Measurements from ENCODE around the gene C22orf31.
"Not testable (repeated sequence)": the region's sequence is repeated elsewhere in the genome, so short reads cannot be mapped to it uniquely, and the experiment has no call there.

C22orf31 gene

DNA sequence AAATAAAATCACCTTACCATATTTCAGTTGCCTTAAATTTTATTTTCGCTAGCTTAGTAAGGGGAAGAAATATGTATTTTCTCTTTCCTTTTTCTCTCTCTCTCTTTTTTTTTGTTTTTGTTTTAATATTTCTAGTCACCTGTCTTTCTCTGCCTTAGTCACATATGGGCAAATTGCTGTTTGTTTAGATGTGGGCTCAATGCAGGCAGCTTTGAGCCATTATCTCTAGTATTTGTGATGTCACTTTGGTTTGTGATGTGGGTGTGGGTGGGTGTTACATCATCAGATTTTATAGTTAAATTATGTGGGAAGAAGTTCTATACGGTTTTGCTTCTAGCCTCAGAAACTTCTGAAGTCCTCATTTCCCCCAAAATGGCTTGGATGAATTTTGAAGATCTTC lies at the start of gene C22orf31:
C22orf31 (minus strand) TSS at position 59 of the 400 bp plus-strand sequence; CDS start at position 20, 39 bp downstream.
- no peak for DNase-seq (ENCODE audit: low read depth)

DNA sequence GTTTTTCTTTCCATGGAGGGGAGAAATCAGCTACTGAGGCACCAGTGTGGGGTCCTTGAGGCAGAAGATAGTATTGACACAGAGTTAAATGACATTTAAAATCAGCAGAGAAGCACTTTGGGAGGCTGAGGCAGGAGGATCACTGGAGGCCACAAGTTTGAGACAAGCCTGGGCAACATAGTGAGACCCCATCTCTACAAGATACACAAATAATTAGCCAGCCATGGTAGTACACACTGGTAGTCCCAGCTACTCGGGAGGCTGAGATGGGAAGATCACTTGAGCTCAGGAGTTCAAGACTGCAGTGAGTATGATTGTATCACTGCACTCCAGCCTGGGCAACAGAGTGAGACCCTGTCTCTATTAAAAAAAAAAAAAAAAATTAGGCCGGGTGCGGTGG lies 49.3 kb upstream of the C22orf31 start:
- no peak for DNase-seq (ENCODE audit: low read depth)

- DNase-seq (ENCODE audit: low read depth) = no peak
Measured at GRCh38 chr22:29109822-29110221, 48.2 kb upstream of the C22orf31 start.

DNA sequence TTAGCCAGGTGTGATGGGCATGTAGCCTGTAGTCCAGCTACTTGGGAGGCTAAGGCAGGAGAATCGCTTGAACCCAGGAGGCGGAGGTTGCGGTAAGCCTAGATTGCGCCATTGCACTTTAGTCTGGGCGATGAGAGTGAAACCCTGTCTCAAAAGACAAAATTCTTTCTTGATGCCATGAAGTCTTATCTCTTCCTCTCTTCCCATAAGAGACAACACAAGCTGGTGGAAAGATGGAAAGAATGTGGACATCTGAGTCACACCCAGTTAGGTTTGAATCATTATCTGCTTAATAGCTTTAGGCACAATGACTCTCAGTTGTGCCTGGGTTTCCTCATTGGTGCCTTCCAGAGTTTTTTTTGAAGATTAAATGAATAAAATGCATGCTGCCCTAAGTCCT lies 46.5 kb upstream of the C22orf31 start:
- no peak for DNase-seq (ENCODE audit: low read depth)

DNA sequence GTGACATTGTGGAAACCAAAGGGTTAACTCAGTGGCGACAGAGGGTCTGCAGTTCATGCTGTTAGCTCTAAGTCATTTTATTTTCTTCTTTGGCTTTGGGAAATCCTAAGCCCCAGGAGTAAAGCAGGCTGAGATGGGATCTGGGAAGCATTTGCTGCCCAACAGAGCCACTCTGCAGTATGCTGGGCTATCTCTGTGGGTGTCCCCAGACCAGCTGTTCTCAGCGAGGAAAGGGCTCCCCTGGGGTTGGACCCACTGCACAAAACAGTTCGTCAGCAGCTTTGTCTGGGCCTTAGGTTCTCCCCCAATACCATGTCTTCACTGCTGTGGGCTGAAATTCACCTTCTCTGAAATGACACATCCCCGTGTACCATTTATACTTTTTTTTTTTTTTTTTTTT lies 45.2 kb upstream of the C22orf31 start:
- DNase-seq (ENCODE audit: low read depth) = no peak

DNA sequence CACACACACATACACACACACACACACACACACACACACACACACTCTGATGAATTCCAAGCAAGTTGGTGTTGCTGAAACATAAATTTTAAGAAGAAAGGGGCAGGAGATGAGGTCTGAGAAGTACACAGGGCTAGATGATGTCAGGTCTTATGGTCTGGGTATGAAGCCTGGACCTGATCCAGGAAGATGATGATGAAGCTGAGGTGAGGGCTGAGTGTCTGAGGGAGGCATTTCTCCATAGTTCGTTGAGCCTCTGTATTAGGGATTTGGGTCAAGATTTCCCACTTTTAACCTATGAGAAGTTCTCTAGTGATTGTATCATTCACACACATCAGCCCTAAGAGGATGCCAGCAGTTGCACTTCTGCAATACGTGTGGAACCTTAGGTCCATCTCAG lies 43.8 kb upstream of the C22orf31 start:
- DNase-seq (ENCODE audit: low read depth) = no peak

- no peak for DNase-seq (ENCODE audit: low read depth)
Measured at GRCh38 chr22:29103121-29103520, 41.5 kb upstream of the C22orf31 start.

- DNase-seq (ENCODE audit: low read depth) = no peak
Measured at GRCh38 chr22:29102300-29102699, 40.7 kb upstream of the C22orf31 start.

DNA sequence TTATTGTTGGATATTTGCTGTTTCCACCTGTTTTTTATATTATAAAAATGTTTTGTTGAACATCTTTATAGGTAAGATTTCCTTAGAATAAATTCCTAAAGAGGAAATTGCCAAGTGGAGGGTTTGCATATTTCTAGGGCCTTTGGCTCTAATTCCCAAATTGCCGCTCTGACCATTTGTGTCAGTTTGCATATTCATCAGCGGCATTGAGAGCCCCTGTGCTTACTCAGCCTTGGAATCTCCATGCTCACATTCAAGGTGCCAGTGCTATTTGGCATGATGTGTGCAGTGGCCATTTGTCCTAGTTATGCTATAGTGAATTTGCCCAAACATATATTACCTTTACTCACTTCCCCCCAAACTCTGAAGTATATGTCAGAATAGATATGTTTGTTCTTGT lies 36.7 kb upstream of the C22orf31 start:
- no peak for DNase-seq (ENCODE audit: low read depth)

DNA sequence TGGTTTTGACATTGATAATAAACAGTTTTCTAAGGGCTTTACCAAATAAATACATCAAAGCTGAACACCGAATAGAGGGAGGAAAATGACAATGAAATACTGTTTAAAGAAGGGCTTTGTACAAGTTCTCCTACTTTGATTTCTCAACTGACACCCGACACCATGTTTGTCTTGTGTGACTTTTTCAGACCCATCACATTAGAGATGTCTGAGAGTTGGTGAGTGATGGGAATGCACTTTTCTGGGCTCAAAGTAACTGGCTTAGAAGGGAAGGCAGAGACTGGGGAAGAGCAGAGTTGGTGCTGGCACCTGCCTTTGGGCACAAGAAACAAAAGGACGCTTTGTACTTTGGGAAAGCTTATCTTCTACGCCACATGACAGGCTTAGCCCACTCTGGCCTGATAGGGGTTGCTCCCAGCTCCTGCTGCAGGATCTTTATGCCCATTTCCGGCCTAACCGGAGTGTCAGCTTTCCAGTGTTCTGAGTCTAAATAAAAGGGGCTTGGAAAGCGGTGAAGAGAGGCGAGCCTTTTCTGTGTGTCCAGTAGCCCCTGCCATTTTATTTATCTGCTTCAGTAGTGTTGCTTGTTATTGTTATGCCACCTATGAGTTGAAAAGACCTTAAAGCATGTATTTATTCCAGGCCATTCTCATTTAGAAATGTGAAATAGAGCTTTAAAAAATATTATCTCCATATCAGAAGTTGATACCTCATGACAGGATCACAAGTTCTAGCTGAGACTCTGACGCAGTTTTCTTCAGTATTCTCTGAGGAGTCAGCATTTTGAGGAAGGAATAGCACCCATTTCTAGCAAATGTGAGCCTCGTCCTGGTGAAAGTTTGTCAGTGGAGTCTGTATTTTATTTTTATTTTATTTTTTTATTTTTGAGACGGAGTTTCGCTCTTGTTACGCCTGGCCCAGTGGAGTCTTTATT lies 35.4 kb upstream of the C22orf31 start:
- DNase-seq (ENCODE audit: low read depth) = no peak

DNA sequence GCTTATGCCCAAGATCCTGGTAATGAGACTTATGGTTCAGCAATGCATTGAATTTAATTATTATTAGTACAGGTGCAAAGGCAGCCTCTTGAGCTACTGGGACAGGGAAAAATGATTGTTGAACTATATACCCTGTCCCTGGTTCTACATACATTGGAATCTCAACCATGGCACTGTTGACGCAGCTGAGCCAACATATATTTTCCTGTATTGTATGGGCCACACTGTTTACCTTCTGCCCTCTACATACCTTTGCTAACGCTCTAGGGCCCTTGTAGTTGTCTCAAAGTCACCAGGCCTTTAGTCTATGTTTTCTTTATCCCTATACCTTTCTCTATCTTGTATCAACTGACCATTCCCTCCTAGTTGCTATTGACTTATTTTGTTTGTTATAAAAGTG lies 33.8 kb upstream of the C22orf31 start:
- no peak for DNase-seq (ENCODE audit: low read depth)

- DNase-seq (ENCODE audit: low read depth) = no peak
Measured at GRCh38 chr22:29093501-29094300, 32.1 kb upstream of the C22orf31 start.

- no peak for DNase-seq (ENCODE audit: low read depth)
Measured at GRCh38 chr22:29093030-29093429, 31.4 kb upstream of the C22orf31 start.

- DNase-seq (ENCODE audit: low read depth) = no peak
Measured at GRCh38 chr22:29092243-29092642, 30.6 kb upstream of the C22orf31 start.

DNA sequence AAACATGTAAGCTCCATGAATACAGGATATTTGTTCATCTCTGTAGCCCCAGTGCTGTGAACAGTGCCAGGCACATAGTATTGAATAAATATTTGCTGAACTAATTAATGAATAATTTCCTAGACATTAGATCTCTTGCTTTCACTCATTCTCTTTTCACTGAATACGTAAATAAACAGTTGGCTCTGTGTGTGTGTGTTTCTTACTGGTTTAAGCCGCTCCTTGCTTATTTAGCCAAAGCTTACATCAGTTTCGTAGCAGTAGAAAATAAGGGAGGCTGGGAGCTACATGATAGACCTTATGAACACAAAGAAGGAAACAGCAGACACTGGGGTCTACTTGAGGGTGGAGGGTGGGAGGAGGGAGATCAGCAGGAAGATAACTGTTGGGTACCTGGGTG lies 28.4 kb upstream of the C22orf31 start:
- DNase-seq (ENCODE audit: low read depth) = no peak

GRCh38 chr22:29089507-29089906 lies 27.9 kb upstream of the C22orf31 start:
- DNase-seq (ENCODE audit: low read depth) = no peak

DNA sequence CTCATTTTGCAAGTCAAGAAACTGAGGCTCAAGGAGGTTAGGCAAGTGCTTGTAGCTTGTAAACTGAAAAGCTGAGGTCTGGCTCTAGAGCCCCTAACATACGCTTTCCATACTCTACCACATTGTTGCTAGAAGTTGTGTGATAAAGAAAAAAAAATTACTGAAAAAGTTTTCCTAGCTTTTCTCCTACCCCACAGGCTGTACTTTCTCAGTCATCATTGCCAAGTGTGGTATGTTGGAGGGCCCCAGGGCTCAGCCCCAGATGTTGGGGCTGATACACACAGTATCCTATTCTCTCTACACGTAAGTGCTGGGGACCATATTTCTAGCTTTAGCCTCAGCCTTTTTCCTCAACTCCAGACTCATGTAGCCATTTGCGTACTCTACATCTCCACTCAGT lies 27.2 kb upstream of the C22orf31 start:
- no peak for DNase-seq (ENCODE audit: low read depth)

DNA sequence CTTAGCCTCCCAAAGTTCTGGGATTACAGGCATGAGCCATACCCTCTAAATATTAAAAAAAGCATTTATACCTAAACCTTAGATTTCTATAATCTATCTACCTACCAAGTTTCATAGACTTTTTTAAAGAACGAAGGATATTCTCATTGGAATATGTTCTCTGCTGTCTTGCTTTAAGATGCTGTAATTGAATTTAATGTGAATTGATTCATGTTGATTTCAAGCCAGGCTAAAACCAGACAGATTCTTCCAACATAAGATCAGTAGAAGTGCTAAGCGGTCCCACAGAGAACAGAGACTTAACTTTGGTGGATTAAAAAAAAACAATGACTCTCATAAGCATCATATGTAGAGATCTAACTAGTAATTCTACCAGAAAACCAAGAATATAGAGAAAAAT lies 25.4 kb upstream of the C22orf31 start:
- DNase-seq (ENCODE audit: low read depth) = no peak

DNA sequence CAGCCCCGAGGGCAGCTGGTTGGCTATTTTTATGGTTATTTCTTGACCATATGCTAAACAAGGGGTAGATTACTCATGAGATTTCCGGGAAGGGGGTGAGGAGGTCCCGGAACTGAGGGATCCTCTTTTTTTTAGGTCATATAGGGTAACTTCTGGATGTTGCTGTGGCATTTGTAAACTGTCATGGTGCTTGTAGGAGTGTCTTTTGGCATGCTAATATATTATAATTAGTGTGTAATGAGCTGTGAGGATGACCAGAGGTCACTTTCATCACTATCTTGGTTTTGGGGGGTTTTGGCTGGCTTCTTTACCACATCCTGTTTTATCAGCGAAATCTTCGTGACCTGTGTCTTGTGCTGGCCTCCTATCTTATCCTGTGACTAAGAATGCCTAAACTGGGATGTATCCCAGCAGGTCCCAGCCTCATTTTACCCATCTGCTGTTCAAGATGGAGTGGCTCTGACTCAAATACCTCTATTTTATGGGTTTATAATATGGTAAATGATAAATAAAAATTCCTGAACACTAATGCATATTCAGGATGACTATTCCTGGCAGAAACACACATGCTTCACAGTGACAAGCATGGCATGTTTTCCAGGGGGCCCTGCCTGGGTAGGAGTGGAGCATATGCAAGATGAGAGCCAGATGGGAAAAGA lies 22.4 kb upstream of the C22orf31 start:
- no peak for DNase-seq (ENCODE audit: low read depth)

DNA sequence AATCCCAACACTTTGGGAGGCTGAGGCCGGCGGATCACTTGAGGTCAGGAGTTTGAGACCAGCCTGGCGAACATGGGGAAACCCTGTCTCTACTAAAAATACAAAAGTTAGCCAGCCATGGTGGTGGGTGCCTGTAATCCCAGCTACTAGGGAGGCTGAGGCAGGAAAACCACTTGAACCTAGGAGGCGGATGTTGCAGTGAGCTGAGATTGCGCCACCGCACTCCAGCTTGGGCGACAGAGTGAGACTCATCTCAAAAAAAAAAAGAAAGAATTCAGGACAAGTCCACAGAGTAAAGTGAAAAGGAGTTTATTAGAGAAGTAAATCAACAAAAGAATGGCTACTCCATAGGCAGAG lies 21.9 kb upstream of the C22orf31 start:
- not testable (repeated sequence) for DNase-seq (ENCODE audit: low read depth)

- DNase-seq (ENCODE audit: low read depth) = no peak
Measured at GRCh38 chr22:29082826-29083545, 21.4 kb upstream of the C22orf31 start.

Data from CMK (cell line).